ENCODE measurements around the gene NHLRC2.
"Not testable (repeated sequence)": the region's sequence is repeated elsewhere in the genome, so short reads cannot be mapped to it uniquely, and the experiment has no call there.

Gene NHLRC2

GRCh38 chr10:113912582-113912981 is 58.1 kb downstream of the NHLRC2 start:
- no peak for DNase-seq

GRCh38 chr10:113914956-113915355 is 60.5 kb downstream of the NHLRC2 start:
- DNase-seq: no peak

- DNase-seq: no peak
Observed at GRCh38 chr10:113915540-113915939, 61.1 kb downstream of the NHLRC2 start.

- no peak for DNase-seq
Observed at GRCh38 chr10:113916053-113916452, 61.6 kb downstream of the NHLRC2 start.

- DNase-seq: peak; percentile 78
Observed at GRCh38 chr10:113917636-113918035, 63.2 kb downstream of the NHLRC2 start.

GRCh38 chr10:113920114-113920513 is 65.7 kb downstream of the NHLRC2 start:
- DNase-seq: no peak

GRCh38 chr10:113920875-113921274 is 66.4 kb downstream of the NHLRC2 start:
- no peak for DNase-seq

GRCh38 chr10:113921561-113922370 is 67.3 kb downstream of the NHLRC2 start:
- DNase-seq: peak; percentile 65

- no peak for DNase-seq
Observed at GRCh38 chr10:113922787-113923570, 68.5 kb downstream of the NHLRC2 start.

- DNase-seq: no peak
Observed at GRCh38 chr10:113924186-113924585, 69.7 kb downstream of the NHLRC2 start.

- no peak for DNase-seq
Observed at GRCh38 chr10:113924664-113925063, 70.2 kb downstream of the NHLRC2 start.

- DNase-seq: no peak
Observed at GRCh38 chr10:113927440-113927839, 73.0 kb downstream of the NHLRC2 start.

- no peak for DNase-seq
Observed at GRCh38 chr10:113928830-113929229, 74.4 kb downstream of the NHLRC2 start.

- DNase-seq: no peak
Observed at GRCh38 chr10:113929522-113929921, 75.1 kb downstream of the NHLRC2 start.

GRCh38 chr10:113930482-113931057 is 76.1 kb downstream of the NHLRC2 start:
- DNase-seq: no peak

- no peak for DNase-seq
Observed at GRCh38 chr10:113932854-113933253, 78.4 kb downstream of the NHLRC2 start.

GRCh38 chr10:113933894-113934532 is 79.6 kb downstream of the NHLRC2 start:
- no peak for DNase-seq

GRCh38 chr10:113937258-113937657 is 82.8 kb downstream of the NHLRC2 start:
- no peak for DNase-seq

GRCh38 chr10:113937756-113938155 is 83.3 kb downstream of the NHLRC2 start:
- no peak for DNase-seq

GRCh38 chr10:113939212-113939860 is 84.9 kb downstream of the NHLRC2 start:
- DNase-seq: no peak

GRCh38 chr10:113941140-113941539 is 86.7 kb downstream of the NHLRC2 start:
- DNase-seq: no peak

GRCh38 chr10:113943196-113943595 is 88.7 kb downstream of the NHLRC2 start:
- not testable (repeated sequence) for DNase-seq

All from hematopoietic multipotent progenitor cell treated with erythropoietin and hydrocortisone succinate and interleukin-3 and kit ligand, for 6 days (in vitro differentiated cells).